ENCODE data around the gene CCDC9.
"Not testable (repeated sequence)": the region's sequence is repeated elsewhere in the genome, so short reads cannot be mapped to it uniquely, and the experiment has no call there.

CCDC9 gene

DNA sequence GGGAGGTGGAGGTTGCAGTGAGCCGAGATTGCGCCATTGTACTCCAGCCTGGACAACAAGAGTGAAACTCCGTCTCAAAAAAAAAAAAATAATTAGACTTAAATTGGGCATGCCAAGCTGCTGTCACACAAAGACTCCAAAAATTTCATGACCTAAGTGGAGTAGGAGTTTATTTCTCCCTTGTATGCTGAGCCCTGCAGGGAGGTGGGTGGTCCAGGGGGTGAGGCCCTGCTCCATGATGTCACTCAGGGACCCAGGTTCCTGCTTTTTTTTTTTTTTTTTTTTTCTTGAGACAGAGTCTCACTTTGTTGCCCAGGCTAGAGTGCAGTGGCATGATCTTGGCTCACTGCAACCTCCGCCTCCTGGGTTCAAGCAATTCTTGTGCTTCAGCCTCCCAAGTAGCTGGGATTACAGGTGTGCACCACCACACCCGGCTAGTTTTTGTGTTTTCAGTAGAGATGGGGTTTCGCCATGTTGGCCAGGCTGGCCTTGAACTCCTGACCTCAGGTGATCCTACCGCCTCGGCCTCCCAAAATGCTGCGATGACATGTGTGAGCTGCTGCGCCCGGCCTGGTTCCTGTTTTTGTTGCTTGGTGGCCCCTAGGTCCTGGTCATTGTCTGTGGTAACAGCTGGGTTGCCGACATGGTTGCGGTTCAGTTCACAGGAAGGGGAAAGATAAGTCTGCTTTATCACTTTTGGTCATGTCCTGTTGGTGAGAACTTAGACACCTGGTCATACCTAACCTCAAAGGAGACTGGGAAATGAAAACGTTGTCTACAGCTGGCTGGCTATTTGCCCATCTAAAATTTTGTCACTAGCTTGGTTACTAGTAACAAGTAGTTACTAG lies 5.8 kb downstream of the CCDC9 start:
- DNase-seq, result not testable (repeated sequence)

DNA sequence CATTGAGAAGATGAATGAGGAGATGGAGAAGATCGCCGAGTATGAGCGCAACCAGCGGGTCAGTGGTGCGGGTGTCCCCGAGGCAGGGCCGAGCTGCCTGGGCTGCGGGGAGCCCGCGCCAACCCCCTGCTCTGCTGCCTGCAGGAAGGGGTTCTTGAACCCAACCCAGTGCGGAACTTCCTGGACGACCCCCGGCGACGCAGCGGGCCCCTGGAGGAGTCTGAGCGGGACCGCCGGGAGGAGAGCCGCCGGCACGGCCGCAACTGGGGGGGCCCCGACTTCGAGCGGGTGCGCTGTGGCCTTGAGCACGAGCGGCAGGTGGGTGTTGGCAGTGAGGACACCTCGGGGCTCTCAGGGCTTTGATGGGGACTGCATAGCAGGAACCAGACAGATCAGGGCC lies 8.3 kb downstream of the CCDC9 start:
- no peak for DNase-seq

DNA sequence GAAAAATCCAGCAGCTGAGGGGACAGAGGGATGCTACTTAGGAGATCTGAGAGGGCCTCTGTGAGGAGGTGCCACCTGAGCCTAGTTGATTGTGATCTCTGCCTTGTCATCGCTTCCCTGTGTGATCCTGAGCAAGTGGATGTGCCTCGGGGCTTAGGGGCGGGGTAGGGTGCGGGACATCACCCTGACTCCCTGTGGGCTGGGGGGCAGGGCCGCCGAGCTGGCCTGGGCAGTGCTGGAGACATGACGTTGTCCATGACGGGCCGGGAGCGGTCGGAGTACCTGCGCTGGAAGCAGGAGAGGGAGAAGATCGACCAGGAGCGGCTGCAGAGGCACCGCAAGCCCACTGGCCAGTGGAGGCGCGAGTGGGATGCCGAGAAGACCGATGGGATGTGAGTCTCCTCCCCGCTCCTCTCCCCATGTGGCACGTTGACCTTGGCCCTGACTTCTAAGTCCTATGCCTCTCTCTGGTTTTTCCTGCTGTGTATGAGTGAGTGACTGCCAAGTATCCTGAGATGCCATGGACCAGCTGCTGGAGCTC lies 10.1 kb downstream of the CCDC9 start:
- DNase-seq, result no peak

DNA sequence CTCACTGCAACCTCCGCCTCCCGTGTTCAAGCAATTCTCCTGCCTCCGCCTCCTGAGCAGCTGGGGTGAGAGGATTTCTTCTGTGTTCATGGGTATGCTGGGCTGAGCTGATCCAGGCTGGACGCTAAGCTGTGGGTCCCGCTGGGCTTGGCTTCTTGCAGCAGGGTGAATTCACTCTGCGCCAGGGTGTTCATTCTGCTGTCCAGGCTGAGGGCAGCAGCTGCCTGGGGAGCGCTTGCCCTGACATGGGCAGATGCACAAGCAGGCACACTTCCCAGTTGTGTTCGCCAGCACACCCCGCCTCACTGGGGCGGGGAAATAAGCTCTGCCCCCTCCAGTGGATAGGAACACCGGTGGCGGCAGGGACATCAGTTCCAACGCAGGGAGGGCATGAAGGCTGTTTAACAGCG lies 11.0 kb downstream of the CCDC9 start:
- DNase-seq, result no peak

DNA sequence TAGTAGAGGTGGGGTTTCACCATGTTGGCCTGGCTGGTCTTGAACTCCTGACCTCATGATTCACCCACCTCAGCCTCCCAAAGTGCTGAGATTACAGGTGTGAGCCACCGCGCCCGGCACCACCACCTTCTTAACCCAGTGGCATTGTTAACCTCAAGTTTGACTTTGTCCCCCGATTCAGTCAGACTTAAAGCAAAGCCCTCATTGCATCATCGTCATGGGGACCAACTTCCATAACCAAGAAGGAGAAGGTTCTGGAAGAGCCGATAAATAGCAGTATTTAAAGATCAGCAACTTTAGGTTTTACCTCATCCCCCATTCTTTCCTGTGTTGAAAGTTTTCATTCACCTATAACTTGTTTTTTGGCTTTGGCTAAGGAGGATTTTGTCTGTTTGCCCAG lies 11.7 kb downstream of the CCDC9 start:
- DNase-seq, result no peak

DNA sequence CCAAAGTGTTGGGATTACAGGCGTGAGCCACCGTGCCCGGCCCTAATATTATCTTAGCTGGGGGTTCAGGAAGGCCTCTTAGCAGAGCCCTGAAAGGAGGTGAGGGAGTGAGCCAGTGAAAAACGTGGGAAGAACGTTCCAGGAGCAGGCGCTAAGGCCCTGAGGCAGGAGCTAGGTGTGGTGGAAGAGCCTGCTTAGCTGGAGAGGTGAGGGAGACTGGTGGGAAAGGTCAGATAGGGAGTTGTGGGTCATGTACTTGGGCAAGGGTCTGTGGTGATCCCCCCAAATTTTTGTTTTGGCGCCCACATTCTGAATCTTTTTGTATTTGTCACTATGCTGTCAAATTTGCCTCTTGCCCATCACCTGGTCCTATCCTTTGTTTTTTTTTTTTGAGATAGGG lies 13.3 kb downstream of the CCDC9 start:
- DNase-seq, result no peak

DNA sequence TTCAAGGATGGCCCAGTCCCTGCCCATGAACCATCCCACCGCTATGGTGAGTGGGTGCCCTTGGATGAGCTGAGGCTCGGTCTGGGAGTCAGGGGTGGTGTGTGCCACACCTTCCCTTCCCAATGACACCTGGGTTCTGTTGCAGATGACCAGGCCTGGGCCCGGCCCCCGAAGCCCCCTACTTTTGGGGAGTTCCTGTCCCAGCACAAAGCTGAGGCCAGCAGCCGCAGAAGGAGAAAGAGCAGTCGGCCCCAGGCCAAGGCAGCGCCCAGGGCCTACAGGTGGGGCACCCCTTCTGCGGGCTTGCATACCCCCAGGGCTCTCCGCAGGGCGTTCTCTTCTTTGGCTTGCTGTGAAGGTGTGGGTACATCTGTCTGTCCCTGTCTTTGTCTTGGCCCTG lies 14.1 kb downstream of the CCDC9 start:
- DNase-seq, result no peak

DNA sequence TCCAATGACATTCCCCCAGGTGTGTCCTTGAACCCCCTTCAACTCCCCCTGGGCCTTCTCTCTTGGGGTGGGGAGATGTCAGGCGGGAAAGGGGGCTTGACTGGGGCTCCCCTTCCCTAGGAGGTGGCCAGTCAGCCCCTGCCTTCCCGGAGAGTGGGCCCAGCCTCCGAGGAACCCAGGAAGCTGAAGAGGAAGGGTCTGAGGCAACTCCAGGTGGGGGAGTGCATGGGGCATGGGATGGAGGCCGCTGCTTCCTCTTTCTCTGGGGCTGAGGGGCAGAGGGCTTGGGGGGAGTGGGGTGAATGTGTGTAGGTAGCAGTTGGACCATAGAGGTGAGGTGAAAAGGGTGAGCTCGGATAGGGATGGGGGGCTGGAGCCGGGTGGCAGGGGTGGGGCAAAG lies 15.6 kb downstream of the CCDC9 start:
- DNase-seq, result no peak

DNA sequence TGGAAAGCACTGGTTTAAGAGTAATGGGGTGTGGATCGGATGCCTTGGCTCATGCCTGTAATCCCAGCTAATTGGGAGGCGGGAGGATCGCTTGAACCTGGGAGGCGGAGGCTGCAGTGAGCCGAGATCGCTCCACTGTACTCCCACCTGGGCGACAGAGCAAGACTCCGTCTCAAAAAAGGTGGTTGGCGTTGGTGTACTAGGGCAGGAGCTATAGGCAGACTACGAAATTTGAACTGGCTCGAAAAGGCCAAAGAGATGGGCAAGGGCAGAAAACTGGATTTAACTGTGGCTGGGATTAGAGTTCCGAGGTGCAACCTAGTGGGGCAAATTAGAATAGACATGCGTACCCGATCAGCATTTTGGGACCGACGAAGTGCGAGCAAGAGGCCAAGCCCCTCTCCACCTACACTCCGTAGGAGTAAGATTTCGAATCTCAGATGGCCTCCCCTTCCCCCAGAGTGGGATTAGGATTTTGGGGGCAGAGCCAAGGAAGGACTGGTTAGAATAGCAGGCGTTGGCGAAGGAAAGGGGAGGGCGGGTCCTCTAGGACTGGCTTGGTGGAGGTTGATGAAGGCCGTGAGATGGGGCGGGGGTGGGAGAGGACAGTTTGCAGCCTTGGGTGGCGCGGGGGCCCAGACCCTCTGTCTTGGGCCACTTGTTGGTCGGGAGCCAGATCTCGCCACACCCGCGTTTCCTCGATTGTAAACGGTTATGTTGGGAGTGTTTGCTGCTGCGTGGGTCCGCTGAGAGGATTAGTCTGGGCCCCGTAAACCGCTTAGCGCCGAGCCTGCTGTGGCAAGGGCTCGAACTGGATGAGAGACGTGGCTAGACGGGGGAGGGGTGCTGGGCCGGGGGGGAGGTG lies 16.4 kb downstream of the CCDC9 start:
- no peak for DNase-seq

DNA sequence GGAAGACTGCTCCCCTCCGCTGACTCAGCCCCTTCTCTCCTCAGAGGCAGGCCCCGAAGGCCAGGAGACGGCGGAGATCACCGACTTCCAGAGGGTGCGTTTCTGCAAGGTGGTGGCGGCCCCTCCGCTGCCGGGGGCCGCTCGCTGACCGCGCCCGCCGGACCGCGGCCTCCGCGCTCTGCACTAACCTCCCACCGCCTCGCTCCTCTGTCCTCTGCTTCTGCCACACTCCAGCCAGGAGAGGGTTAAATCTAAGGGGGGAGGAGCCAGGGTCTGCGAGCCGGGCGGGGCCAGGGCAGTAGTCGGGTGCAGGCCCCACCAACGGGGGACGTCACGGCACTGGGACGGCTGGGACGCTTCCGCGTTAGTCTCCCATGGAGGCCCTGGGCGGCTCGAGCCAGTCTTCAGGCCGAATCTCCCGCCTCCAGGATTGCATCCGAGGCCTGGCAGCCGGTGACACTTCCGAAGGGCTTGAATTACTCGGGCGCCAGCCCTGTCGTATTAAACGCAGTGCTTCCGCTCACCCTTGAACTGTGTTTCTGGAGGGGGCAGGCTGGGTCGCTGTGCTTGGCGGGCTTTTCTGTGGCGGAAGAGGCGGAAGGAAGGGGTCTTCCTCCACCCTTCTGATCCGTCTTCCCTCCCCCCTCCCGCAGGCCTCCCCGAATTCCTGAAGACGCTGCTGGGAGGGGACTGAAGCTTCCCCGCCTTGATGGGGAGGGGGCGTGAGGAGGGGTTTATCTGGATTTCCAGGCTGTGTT lies 17.2 kb downstream of the CCDC9 start:
- DNase-seq, result peak; percentile 92

DNA sequence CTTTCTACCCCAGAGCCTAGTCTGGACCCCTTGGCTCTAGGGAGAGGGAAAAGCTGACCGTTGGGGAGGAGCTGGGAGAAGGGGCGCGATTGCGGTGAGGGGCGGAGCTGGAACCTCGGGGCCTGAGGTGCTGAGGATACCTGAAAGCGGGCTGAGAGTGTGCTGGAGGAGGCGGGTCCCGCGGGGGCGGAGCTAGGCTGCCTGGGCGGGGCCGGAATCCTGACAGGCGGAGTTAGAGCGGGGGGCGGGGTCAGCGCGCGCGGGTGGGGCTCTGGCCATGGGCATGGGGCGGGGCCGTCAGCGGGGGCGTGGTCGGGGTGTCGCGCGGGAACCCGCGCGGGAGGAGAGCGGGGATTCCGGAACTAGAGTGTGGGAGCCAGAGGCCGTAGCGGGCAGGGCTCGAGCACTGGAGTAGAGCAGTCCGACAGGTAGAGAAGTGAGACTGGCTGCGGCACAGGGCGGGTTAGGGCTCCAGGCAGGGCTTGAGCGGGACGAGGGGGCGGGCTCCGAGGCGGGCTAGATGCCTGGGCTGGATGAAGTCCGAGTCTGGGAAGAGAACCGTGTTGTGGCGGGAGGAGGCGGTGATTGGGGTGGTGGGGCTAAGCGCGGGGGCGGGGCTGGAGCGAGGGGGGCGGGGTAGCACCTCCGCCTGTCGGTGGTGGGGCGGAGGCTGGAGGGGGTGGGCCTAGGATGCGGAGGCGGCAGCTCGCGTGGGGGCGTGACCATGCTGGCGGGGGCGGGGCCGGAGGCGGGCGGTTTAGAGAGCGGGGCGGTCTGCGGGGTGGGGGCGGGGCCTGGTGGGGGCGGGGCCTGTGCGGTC lies 18.0 kb downstream of the CCDC9 start, which contains the start of gene INAFM1:
Gene INAFM1, plus strand, starts transcription at position 815 of the 820 bp plus-strand sequence. CDS start 35 bp downstream, outside the sequence.
- peak; percentile 100 for DNase-seq

DNA sequence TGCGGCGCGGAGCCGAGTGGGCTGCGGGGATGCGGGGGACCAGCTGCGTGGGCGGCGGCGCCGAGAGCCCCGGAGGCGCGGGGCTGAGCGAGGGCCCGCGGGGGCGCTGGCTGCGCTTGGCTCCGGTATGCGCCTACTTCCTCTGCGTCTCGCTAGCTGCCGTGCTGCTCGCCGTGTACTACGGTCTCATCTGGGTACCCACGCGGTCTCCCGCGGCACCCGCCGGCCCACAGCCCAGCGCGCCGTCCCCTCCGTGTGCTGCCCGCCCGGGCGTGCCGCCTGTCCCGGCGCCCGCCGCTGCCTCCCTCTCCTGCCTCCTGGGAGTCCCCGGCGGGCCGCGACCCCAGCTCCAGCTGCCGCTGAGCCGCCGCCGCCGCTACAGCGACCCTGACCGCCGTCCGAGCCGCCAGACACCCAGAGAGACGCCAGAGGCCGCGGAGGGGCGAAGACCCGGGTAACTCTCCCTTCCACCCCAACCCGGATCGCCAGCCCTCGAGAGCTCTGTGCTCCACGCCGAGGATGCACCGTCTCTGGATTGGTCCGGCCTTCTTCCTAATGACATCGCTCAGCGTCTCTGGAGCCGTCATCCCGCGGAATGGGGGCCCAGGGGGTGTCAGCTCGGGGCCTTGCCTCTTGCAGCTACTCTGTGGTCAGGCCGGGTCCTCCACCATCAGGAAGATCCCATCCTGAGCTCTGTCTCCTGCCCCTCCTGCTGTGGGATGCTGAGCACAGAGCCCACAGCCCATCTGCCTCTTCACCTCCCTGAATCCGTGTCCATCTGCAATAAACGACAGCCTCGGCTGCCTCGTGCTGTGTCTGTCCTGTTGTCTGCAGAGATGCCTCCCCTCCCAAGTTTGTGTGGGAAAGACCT lies 18.8 kb downstream of the CCDC9 start:
- no peak for DNase-seq

DNA sequence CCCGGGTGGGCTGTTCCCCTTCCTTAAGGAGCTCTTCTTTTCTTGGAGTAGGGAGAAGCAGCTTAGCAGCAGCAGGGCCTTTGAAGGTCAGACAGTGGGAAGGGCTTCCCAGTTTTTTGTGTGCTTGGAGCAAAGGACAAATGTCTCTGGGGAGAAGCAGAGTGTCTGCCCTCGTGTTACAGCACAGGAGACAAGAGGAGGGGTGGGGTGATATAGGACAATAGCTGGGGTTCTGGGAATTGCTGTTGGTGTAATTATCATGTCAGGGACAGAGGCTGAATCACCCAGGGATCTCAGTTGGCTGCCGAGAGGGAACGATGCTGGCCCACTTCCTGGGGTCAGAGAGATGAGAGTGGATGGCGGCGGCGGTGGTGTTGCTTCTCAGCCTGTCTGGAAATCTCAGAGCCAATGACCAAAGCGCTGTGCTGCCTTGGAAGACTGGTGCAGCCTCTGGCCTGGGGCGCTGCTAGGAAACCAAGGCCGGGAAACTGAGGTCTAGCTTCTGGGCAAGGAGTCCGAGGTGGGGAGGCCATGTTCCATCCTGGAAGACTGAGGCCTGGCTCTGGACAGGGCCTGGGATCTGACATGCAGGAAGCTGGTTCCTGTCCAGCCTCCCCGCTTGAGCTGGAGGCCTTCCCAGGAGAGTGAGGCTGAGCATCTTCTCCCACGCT lies 19.6 kb downstream of the CCDC9 start:
- no peak for DNase-seq

DNA sequence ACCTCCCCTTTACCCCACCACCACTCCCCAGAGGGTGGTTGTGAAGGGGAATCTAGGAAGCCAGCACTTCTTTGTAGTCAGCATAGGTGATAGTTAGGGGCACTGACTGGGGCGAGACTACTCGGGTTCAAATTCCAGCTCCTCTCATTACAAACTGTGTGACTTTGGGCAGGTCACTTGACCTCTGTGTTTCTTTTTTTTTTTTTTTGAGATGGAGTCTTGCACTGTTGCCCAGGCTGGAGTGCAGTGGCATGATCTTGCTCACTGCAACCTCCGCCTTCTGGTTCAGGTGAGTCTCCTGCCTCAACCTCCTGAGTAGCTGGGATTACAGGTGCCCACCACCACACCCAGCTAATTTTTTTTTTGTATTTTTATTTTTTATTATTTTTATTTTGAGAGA lies 20.2 kb downstream of the CCDC9 start:
- not testable (repeated sequence) for DNase-seq

DNA sequence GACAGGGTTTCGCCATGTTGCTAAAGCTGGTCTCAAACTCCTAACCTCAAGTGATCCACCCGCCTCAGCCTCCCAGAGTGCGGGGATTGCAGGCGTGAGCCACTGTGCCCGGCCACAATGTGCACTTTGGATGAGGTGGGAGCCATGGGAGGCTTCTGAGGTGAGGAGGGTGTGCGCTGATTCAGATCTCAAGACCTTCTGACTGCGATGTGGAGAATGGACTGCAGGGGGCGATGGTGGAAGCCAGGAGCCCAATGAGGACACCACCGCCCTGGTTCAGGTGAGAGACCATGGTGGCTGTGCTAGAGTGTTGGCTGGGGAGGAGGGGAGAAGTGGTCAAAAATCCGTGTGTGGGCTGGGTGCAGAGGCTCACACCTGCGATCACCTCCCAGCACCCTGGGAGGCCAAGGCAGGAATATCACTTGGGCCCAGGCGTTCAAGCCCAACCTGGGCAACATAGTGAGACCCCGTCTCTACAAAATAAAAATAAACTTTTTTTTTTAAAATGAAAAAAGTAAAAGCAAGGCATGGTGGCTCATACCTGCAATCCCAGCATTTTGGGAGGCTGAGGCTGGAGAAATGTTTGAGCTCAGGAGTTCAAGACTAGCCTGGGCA lies 24.0 kb downstream of the CCDC9 start:
- DNase-seq, result peak; percentile 74

DNA sequence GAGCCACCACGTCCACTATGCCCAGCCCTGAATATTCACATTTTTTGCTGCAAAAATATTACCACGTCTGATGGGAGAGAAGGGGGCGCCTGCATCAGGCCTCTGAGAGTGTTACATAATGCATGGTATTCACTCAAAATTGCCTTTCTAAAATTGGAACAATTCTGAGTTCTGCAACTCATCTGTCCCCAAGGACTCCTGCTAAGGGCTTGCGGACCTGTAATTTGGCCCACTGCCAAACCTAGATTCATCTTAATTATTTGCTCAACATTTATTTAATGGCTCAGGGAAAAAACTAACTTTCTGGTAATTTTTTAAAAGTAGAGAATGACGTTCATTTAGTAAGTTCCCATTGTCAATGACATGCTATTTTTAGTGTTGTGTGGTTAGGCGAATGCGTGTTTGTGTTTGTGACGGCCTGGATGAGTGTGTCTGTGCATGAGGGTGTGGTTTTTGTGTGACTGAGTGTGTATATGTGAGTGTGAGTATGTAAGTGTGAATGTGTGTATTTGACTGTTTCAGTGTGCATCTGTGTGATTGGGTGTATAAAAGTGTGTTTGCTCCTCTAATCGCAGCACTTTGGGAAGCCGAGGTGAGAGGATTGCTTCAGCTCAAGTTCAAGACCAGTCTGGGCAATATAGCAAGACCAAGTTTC lies 27.2 kb downstream of the CCDC9 start:
- no peak for DNase-seq

DNA sequence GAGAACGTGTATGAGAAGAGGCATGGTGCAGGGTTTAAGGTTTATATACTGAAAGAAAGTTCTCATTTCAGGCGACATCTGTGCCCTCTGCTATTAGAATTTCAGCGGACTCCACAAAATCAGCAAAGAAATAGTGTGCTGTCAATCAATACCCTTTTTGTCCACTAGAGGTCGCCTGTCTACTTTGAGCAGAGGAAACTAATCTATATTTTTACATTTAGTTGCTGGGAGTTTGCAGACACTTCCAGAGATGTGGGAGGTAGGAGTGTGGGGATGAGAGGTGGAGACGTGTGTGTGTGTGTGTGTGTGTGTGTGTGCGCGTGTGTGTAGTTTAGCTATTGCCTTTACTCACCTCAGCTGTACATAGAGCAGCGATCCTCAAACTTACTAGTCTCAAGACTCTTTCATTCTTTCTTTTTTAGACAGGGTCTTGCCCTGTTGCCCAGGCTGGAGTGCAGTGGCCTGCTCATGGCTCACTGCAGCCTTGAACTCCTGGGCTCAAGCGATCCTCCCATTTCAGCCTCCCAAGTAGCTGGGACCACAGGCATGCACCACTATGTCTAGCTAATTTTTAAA lies 28.1 kb downstream of the CCDC9 start:
- peak; percentile 80 for DNase-seq

DNA sequence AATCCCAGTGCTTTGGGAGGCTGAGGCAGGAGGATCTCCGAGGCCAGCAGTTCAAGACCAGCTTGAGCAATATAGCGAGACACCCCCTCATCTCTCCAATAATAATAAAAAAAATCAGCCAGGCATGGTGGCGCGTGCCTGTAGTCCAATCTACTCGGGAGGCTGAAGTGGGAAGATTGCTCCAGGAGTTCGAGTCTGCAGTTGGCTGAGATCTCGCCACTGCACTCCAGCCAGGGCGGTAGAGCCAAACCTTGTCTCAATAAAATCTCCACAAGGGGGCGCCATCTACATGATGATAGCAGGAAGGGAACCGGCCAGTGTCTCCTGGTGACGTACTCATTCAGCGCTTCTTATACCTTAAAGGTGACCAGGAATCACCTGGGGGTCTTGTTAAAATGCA lies 39.7 kb downstream of the CCDC9 start:
- peak; percentile 92 for DNase-seq

DNA sequence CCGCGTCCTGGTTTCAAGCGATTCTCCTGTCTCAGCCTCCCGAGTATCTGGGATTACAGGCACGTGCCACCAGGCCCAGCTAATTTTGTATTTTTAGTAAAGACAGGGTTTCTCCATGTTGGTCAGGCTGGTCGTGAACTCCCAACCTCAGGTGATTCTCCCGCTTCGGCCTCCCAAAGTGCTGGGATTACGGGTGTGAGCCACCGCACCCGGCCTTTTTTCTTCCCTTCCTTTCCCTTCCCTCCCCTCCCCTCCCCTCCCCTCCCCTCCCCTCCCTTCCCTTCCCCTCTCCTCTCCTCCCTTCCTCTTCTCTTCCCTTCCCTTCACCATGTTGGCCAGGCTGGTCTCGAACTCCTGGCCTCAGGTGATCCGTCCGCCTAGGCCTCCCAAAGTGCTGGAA lies 44.5 kb downstream of the CCDC9 start:
- DNase-seq, result not testable (repeated sequence)
